SKM-1 treated with dmso at 0.1 percent for 144 hours (cell line): Measurements from ENCODE around the gene PGAP6.
"Not testable (repeated sequence)": the region's sequence is repeated elsewhere in the genome, so short reads cannot be mapped to it uniquely, and the experiment has no call there.

Source experiments
- DNase-seq: peaks from one replicate; lab custom pipeline; 2025; ENCODE audit not compliant: unreplicated experiment; lab: John Stamatoyannopoulos, UW

The PGAP6 gene

GRCh38 chr16:333406-334094, 48.2 kb downstream of the PGAP6 start:
- DNase-seq, result no peak

GRCh38 chr16:331181-331814, 50.5 kb downstream of the PGAP6 start:
- not testable (repeated sequence) for DNase-seq

GRCh38 chr16:330741-331140, 51.0 kb downstream of the PGAP6 start:
- no peak for DNase-seq

- no peak for DNase-seq
Measured at GRCh38 chr16:325375-326145, 56.2 kb downstream of the PGAP6 start.

- no peak for DNase-seq
Measured at GRCh38 chr16:324451-325334, 57.1 kb downstream of the PGAP6 start.

GRCh38 chr16:324201-324450, 57.7 kb downstream of the PGAP6 start:
- no peak for DNase-seq

- no peak for DNase-seq
Measured at GRCh38 chr16:322476-323143, 59.2 kb downstream of the PGAP6 start.

- no peak for DNase-seq
Measured at GRCh38 chr16:321532-321931, 60.2 kb downstream of the PGAP6 start.
